GM21717 (cell line): ENCODE measurements around the gene MC1R.
"Not testable (repeated sequence)": the region's sequence is repeated elsewhere in the genome, so short reads cannot be mapped to it uniquely, and the experiment has no call there.

Experiments used
- ATAC-seq: cut with Tn5 transposase; IDR thresholded peaks from one replicate; pipeline ENCODE4 v1.9.1; 2021; ENCODE audit warnings: mild to moderate bottlenecking, moderate library complexity; ENCODE audit not compliant: unreplicated experiment

Gene MC1R

DNA sequence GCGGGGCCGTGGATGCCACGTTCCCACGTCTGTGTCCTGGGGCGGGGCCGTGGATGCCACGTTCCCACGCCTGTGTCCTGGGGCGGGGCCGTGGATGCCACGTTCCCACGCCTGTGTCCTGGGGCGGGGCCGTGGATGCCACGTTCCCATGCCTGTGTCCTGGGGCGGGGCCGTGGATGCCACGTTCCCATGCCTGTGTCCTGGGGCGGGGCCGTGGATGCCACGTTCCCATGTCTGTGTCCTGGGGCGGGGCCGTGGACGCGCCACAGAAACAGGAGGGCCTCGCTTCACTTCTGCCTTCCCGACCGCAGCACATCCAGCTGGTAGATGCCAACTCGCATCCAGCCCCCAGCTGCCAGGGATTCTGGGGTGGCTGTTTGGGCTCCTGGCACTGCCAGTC is 15.4 kb downstream of the MC1R start:
- not testable (repeated sequence) for ATAC-seq

DNA sequence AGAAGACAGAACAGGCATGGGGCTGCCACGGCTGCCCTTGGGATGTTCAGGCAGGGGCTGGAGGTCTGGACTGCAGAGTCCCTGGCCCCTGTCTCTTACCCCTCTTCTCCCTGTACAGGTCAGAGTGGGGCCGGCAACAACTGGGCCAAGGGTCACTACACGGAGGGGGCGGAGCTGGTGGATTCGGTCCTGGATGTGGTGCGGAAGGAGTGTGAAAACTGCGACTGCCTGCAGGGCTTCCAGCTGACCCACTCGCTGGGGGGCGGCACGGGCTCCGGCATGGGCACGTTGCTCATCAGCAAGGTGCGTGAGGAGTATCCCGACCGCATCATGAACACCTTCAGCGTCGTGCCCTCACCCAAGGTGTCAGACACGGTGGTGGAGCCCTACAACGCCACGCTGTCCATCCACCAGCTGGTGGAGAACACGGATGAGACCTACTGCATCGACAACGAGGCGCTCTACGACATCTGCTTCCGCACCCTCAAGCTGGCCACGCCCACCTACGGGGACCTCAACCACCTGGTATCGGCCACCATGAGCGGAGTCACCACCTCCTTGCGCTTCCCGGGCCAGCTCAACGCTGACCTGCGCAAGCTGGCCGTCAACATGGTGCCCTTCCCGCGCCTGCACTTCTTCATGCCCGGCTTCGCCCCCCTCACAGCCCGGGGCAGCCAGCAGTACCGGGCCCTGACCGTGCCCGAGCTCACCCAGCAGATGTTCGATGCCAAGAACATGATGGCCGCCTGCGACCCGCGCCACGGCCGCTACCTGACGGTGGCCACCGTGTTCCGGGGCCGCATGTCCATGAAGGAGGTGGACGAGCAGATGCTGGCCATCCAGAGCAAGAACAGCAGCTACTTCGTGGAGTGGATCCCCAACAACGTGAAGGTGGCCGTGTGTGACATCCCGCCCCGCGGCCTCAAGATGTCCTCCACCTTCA is 16.2 kb downstream of the MC1R start:
- no peak for ATAC-seq

DNA sequence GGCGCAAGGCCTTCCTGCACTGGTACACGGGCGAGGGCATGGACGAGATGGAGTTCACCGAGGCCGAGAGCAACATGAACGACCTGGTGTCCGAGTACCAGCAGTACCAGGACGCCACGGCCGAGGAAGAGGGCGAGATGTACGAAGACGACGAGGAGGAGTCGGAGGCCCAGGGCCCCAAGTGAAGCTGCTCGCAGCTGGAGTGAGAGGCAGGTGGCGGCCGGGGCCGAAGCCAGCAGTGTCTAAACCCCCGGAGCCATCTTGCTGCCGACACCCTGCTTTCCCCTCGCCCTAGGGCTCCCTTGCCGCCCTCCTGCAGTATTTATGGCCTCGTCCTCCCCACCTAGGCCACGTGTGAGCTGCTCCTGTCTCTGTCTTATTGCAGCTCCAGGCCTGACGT is 17.0 kb downstream of the MC1R start:
- not testable (repeated sequence) for ATAC-seq

DNA sequence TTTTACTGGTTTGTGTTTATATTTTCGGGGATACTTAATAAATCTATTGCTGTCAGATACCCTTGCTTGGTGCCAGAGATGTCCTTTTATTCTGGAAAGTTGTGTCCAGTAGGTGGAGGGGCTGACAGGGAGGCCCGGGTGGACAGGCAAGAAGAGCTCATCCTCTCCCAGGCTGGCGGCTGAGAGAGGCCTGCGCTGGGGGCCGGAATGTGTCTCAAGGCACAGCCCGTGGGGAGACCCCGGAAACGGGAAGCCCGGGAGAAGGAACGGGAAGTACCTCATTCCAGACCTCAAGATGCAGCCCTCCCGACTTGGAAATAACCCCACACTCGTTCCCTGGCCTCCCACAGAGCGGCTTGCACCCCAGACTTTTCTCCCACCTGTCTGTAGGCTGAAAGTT is 17.4 kb downstream of the MC1R start:
- ATAC-seq: no peak

DNA sequence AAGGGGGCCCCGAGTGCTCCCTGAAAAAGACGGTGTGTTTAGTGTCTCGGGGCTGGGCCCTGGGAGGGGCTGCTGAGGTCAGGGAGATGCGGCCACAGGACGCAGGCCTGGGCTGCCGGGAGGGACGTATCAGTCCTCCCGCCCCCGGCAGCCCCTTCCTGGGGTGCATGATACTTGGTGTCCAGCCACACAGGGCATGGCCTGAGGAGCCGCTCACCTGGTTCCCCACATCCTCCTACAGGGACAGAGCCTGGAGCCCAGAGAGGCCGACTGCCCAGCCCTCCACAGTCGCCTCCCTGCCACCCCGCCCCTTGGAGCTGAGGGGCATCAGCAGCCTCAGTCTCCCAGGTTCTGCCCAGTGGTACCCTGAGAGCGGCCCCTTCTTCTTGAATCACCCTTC is 17.8 kb downstream of the MC1R start:
- no peak for ATAC-seq

DNA sequence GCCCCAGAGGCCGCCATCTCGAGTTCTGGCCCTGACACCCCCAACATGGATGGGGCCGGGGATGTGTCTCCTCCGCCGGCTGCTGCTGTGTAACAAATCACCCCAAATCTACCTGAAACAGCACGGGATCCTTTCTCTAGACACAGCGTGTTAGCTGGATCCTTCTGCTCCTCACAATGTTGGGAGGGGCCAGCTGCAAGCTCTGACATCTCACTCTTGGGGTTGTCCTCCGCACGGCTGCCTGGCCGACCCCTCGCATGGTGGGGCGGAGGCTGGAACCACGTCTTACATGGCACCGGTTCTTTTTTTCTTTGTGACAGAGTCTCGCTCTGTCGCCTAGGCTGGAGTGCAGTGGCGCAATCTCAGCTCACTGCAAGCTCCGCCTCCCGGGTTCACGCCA is 18.3 kb downstream of the MC1R start:
- no peak for ATAC-seq

DNA sequence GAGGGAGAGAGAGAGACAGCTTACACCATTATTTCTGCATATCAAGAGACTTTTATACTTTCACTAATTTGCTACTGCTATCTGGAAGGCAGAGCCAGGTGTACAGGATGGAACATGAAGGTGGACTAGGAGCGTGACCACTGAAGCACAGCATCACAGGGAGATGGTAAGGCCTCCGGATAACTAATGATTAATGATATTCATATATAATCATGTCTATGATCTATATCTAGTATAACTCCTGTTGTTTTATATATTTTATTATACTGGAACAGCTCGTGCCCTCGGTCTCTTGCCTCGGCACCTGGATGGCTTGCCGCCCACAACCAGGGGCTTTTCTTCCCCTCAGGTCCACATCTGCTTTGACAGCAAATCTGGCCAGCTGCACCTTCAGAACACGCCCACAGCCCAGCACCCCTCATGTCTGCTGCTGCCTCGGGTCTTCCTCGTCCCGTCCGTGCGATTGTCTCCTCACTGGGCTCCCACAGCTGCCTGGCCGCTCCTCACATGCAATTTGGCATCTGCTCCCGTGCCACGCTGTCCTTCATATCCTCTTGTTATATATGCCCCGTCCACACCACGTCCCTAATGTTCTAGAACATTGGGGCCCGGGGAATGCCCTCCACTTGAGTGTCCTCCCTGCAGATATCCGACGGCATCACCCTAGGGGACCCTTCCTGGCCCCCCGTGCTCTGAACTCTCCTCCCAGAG is 19.7 kb downstream of the MC1R start:
- no peak for ATAC-seq

DNA sequence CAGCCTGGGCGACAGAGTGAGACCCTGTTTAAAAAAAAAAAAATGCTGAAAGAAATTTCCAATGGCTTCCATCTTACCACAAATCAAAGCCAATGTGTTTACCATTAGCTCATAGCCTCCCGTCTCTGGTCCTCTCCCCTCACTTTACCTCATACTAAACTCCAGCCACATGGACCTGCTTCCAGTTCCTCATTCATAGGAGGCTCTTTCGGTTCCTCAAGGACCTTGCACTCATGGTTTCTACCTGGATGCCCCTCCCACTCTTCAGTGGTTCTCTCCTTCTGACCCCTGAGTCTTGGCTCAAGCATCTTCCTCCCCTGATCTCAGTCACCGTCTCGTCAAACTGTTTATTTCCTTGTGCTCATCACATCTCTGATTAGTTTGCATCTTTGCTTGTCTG is 26.1 kb downstream of the MC1R start:
- no peak for ATAC-seq

DNA sequence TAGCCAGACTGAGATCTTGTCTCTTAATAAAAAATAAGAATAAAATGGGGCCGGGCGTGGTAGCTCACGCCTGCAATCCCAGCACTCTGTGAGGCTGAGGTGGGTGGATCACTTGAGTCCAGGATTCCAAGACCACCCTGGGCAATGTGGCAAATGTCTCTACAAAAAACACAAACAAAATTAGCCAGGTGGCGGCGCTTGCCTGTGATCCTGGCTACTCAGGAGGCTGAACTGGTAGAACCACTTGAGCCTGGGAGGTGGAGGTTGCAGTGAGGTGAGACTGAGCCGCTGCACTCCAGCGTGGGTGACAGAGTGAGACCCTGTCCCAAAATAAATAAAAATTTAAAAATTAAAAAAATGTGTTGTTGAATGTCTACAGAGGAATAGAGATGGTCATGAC is 27.0 kb downstream of the MC1R start:
- ATAC-seq: no peak

DNA sequence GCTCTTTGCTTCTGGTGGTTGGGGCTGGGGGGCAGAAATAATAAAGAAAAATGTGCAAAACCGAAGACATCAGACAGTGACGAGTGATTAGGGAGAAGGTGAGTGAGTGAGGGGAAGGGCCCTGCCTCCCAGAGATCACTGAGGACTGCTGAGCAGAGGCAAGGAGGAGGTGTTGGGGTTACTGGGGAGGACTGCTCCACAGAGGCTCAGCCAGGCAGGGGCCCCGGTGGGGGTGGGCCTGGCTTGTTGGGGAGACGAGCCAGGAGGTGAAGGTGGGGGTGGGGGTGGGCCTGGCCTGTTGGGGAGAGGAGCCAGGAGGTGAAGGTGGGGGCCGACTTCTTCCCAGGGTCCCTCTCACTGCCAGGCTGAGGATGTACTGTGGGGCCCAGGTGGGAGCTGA is 27.9 kb downstream of the MC1R start:
- ATAC-seq: no peak

DNA sequence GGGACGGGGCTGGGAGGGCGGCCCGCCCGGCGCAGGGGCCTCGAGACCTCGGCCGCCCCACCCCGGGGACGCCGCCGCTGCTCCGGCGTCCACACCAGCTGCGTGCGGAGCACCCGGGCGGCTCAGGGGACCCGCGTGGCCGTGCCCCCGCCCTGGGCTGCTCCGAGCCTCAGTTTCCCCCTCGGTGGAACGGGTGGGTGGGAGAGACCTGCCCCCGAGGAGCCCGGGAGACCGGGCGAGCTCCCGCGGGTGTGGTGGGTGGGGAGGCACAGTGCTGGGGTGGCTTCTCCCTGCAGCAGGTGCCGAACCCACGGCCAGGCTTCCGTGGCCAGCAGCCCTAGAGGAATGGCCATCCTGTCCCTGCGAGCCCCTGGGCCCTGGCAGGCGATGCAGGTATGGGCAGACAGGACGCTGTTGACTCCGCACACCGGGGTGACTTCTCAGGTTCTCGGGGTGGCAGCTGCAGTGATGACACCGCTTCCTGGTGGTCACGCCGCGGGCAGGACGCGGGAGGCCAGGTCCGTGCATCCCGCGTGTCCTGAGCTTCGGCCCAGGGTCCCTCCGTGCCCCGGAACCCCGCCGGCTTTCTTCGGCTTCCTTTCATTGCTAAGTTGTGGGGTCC is 30.6 kb downstream of the MC1R start:
- no peak for ATAC-seq

DNA sequence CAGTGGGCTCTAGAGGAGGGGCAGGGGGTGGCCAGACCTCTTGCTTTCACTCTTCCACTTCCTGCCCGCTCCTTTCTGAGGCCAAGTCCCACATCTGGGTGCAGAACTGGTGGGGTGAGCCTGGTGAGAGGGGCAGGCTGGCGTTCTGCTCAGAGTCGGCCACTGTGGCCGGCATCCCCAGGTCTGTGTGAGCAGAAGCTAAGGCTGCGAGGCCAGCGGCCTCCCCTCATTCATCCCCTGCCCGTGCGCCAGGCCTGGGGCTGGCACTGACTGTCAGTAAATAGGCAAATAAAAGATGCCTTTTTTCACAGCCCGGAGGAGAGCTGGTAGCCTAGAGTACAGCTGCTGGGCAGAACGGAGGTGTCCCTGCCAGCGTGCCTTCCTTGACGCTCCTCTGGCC is 31.1 kb downstream of the MC1R start:
- no peak for ATAC-seq

DNA sequence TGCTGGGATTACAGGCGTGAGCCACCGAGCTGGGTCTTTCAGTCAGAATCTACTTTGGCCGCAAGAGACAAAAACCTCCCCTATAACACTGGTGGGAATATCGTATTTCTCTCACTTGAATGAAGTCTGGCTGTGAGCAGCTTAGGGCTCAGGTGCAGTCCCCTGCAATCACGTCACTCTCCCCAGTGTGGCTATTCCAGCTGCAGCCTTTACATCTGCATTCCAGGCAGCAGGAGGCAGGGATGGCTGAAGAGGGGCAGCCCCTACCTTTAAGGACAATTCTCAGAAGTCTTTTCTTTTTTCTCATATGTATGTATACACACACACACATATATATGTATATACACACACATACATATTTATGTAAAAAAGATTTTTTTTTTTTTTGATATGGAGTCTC is 32.8 kb downstream of the MC1R start:
- no peak for ATAC-seq

DNA sequence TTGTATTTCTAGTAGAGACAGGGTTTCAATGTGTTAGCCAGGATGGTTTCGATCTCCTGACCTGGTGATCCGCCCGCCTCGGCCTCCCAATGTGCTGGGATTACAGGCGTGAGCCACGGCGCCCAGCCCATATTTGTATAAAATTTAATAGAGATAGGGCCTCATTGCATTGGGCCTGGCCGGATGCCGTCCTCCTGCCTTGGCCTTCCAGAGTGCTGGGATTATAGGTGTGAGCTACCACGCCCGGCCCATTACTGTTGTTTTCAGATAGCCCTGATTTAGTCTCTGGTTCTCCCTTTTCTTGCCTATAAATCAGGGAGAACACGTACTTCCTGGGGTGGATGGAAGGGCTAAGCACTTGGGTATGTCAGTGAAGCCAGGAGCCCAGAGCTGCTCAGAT is 33.4 kb downstream of the MC1R start:
- ATAC-seq: no peak

DNA sequence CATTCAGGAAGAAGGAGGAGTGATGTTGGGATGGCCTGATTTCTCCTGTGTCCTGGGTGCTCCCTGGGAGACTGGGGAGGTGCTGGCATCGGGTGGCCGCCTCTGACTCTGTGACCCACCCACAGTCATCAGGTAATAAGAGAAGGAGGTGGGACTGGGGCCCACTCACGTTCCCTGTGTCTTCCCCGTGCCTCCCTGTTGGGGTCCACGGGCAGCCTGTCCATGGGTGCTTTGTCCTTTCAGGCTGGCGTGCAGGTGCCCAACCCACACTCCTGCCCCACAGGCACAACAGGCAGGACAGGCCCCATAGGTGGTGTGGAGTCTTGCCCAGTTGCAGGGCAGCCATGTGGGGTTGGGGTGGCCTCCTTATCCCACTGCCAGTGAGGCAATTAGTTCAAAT is 33.9 kb downstream of the MC1R start:
- ATAC-seq: no peak

DNA sequence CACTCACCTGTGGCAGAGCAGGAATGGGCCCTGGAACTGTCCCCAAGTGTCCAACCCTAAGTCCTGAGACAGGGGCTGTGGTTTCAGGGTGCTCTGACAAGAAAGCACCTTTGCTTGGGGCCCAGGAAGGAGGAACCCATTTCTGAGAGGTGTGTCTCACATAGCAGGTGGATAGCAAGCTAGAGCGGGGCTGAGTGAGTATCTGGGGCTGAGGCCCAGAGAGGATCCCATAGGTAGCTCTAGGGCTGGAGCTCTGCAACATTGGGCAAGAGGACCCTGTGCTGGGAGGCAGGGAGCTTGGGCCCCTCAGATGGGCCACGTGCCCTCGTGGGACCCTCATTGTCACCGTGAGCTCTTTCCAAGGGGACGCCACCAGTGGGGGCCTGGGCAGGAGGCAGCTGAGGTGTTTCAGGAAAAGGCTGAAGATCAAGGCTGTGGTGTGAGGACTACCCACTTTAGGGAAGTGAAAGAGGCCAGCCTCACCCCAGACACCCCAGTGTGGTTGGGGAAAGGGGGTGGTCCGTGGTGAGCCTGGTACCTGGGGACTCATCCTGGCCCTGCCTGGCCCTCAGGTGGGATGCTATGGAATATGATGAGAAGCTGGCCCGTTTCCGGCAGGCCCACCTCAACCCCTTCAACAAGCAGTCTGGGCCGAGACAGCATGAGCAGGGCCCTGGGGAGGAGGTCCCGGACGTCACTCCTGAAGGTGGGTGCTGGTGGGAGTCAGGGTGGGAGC is 35.2 kb downstream of the MC1R start:
- peak; percentile 65 for ATAC-seq

DNA sequence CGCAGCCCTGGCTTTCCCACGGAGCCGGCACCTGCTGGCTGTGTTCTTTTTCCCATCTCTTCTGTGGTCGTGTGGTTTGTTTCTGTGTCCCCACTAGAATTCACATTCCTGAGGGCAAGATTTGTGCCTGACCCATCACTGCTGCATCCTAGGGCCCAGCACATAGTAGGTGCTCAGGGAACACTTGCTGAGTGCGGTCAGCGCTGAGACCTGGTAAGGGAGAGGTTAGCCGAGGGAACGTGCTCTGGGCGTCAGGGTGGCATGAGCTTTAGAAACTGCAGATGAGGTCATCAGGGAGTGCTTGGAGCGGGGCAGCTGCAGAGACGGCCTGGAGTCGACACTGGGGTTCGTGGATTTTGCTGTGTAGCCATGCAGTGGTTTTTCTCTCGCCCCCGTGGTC is 35.8 kb downstream of the MC1R start:
- ATAC-seq: no peak

DNA sequence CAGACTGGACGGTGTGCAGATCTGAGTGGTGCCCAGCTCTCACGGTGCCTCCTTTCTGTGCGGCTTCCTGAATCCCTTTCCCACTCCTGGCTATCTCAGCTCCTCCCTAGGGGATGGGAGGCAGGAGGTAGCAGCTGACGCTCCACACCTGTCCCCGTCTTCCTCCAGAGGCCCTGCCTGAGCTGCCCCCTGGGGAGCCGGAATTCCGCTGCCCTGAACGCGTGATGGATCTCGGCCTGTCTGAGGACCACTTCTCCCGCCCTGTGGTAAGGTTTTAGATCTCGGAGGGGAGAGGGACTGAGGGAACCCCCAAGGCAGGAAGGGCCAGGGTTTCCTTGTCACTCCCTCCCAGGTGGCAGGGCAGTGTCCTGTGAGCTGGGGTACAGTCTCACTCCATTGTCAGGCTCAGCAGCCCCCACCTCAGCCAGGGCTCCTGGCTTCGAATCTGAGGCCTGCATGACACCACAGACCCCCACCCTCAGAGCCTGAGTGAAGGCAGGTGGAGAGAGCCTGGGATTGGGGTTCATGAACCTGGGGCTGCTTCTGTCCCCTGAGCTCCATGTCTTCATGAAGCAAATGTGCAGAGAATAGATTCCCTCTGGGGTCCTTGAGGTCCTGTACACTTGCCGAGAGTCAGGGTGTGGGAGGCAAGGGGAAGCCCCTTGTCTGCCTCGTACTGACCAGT is 36.5 kb downstream of the MC1R start:
- no peak for ATAC-seq

DNA sequence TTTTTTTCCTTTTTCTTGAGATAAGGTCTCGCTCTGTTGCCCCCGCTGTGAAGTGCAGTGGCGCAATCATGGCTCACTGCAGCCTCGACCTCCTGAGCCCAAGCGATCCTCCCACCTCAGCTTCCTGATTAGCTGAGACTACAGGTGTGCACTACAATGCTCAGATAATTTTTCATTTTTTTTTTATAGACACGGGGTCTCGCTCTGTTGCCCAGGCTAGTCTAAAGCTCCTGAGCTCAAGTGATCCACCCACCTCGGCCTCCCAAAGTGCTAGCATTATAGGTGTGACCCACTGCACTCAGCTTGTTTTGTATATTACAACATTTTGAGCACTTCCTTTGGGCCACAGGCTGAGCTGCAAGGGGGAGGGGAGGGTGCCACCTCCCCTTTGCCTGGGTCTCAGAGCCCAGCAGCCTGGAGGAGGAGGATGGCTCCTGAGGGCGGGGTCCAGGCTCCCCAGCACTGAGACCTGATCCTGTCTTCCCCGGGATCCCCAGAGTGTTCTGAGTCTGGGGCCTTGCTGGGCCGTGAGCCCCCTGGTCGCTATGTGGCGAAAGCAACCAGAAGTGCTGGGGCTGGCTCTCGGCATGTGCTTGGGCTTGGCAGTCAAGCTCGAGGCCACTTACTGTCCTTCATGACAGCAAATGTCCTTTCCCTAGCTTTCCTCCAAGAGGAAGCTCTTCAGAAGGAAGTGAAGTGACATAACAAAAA is 38.0 kb downstream of the MC1R start:
- ATAC-seq: no peak

DNA sequence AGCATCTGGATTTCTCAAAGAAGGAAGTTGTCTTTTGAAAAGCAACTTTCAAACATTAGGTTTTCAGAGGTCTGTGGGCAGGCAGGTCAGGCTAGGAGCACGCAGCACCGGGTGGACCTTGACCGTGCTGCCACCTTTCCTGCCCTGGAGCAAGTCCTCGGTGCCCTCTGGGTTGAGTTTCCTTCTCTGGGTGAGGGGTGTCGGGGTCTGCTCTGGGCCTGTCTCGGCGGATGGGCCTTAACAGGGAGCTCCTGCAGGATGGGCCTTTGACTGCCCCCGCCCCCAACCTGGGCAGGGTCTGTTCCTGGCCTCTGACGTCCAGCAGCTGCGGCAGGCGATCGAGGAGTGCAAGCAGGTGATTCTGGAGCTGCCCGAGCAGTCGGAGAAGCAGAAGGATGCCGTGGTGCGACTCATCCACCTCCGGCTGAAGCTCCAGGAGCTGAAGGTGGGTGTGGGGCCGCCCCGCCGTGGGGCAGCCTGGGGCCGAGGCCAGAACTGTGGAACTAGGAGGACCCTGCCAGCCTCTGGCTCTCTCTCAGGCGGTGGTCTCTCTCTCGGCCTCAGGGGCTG is 38.6 kb downstream of the MC1R start:
- ATAC-seq: no peak
